Measurements from ENCODE around the gene CERS5. TPM values are rescaled to one million over a fixed set of nuclear protein-coding genes. Genes with fewer than 3 reads are reported as not detected.

The CERS5 gene
- polyA plus RNA-seq, 3 donors: 69.5 to 92.7 (median 75.3) TPM

DNA sequence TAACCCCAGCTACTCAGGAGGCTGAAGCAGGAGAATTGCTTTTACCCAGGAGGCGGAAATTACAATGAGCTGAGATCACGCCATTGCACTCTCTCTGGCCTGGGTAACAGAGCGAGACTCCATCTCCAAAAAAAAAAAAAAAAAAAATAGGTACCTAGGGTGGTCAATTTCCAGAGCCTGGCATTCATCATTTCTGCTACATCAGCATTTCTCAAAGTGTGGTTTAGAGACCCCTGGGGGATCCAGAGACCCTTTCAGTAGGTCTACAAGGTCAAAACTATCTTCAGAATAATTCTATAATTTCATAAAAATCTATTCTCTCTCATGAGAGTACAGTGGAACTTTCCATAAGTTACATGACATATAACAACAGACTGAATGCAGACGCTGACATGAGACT lies 19.9 kb downstream of the CERS5 start:
- DNase-seq: no peak

- DNase-seq: no peak
These were observed 21.7 kb downstream of the CERS5 start for GRCh38 chr12:50145439-50145838.

DNA sequence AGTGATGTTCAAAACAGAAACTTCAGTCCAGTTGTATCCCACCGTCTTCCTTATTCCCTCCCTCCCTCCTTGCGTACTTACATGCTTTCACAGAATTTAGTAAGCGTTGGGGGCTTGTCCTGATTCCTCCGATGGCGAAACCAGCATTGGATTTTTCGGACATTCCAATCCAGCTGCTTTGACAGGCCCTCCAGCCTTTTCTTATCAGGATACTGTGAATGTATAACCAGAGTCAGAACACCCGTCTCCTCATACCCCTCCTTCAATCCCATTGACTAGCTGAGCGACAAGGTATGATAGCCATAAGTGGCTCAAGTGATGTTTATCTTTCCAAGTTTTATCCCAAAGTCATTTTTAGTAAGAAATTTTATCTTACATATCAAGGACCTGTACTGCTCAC lies 24.2 kb downstream of the CERS5 start:
- DNase-seq: no peak

GRCh38 chr12:50132505-50133135 lies 34.5 kb downstream of the CERS5 start:
- no peak for DNase-seq

DNA sequence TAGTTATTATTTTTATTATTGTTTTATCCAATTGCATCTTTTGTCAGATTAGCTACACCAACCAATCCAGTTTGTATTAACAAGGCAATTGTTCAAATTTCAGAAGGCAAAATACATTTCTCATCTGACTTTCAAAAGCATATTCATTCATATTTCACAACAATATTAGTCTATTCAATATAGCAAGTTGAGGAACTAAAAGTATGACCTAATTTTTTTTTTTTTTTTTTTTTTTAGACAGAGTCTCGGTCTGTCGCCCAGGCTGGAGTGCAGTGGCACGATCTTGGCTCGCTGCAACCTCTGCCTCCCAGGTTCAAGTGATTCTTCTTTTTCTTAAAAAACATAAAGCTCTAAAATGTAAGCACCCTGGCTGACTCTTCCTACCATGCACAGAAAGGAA lies 37.9 kb downstream of the CERS5 start:
- DNase-seq: no peak

GRCh38 chr12:50127546-50127945 lies 39.6 kb downstream of the CERS5 start:
- no peak for DNase-seq

DNA sequence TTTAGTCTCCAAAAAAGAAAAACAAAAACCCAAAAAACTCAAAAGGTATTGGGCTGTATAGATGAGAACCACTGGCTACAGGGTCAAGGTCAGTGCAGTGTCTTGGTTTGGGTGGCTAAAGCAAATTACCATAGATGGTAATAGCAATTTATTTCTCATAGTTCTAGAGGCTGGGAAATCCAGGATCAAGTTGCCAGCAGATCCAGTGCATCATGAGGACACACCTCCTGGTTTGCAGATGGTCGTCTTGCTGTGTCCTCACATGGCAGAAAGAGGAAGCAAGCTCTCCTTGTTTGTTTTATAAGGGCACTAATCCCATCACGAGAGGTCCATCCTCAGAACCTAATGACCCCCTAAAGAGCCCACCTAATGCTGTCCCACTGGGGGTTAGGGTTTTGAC lies 44.0 kb downstream of the CERS5 start:
- DNase-seq: no peak

DNA sequence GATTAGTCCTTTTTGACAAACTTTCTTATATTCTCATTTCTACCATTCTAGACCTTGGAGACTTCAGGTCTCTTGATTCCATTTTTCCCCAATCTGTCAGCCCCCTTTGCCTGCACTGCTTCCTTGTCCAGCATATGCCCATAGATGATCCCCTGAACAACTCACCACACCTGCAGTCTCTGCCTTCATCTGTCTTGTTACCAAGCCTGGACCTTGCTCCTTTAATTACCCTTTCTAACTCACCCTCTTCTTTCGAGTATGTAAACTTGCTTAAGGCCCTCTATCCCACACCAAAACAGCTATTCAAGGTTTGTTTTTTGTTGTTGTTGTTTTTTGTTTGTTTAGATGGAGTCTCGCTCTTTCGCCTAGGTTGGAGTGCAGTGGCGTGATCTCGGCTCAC lies 45.5 kb downstream of the CERS5 start:
- no peak for DNase-seq

GRCh38 chr12:50120953-50121352 lies 46.2 kb downstream of the CERS5 start:
- no peak for DNase-seq

DNA sequence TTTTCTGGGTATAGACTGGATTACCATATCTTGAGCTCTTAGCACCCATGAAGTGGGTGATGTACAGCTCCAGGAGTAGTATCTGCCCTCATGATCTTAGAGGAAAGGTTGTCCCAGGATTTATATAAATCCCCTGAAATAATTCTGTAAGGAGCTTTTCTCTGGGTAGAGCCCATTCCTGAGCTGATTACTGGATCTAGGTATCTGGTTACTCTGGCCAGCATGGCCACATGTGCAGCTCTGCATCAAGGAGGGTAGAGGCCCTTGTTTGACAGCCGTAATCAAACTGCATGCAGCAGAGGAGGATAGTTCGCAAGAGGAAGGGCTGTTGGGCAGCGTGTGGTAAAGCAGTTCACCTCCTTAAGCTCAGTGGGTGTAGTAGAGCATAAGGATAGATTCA lies 46.6 kb downstream of the CERS5 start:
- DNase-seq: no peak

DNA sequence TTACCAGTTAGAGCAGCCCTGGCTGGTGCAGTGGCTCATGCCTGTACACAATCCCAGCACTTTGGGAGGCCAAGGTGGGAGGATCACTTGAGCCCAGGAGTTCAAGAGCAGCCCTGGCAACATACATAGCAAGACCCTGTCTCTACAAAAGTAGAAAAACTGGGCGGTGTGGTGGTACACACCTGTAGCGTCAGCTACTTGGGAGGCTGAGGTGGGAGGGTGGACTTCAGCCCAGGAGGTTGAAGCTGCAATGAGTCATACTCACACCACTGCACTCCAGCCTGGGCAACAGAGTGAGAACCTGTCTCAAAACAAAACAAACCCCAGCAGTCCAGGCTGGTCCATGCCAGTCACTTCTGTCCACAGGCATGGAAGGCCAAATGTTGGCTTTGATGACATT lies 47.8 kb downstream of the CERS5 start:
- no peak for DNase-seq

DNA sequence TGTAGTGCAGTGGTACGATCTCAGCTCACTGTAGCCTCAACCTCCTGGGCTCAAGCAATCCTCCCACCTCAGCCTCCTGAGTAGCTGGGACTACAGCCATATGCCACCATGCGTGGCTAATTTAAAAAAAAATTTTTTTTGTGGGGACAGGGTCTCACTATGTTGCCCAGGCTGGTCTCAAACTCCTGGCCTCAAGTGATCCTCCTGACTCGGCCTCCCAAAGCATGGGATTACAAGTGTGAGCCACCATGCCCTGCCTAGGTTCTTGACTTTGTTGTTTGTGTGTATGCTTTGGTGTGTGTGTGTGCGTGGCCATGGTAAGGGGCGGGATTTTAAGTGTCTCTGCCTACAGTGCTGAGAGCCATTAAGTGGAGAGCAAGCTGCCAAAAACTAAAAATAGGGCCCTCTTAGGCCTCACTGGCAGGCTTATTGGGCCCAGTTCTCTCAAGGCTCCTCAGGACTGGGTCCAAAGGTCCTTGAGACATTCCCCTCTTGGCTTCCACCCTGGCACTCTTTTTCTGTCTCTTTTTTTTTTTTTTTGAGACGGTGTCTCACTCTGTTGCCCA lies 50.0 kb downstream of the CERS5 start:
- DNase-seq: no peak

DNA sequence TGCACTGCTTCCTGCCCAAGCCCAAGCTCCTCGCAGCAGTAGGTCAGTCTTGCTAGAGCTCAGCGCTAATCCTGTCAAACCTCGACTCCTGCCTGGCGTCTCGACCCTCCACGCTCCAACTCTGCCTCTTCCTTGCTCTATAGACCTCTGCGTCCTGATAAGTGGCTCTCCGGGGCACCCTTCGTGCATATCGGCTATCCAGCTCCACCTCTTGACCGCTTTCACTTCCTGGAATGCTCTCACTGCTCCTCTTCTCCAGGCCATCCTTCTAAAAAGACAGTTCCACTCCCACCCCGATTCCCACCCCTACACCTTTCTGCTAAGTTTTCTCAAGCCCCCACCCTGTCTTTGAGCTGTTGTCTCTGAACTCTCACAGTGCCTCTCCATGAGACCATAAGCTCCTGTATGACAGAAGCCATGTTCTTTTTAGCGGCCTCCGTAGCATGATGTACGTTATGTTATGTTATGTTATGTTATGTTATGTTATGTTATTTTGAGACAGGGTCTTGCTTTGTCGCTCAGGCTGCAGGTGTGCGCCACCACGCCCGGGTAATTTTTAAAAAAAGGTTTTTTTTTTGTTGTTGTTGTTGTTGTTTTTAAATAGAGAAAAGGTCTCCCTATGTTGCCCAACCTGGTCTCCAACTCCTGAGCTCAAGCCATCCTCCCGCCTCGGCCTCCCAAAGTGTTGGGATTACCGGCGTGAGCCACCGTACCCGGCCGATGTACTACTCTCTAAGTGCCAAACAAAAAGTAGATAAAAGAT lies 54.5 kb downstream of the CERS5 start:
- DNase-seq: peak; percentile 26

- DNase-seq: peak; percentile 99
These were observed 55.3 kb downstream of the CERS5 start, which contains the start of gene COX14 for GRCh38 chr12:50111693-50112455. Gene COX14 (plus strand): TSS chr12:50112236. CDS start chr12:50120044, 7,808 bp downstream.

- DNase-seq: no peak
These were observed 55.8 kb downstream of the CERS5 start for GRCh38 chr12:50111395-50111692.

GRCh38 chr12:50110762-50111351 lies 56.3 kb downstream of the CERS5 start:
- peak; percentile 87 for DNase-seq

DNA sequence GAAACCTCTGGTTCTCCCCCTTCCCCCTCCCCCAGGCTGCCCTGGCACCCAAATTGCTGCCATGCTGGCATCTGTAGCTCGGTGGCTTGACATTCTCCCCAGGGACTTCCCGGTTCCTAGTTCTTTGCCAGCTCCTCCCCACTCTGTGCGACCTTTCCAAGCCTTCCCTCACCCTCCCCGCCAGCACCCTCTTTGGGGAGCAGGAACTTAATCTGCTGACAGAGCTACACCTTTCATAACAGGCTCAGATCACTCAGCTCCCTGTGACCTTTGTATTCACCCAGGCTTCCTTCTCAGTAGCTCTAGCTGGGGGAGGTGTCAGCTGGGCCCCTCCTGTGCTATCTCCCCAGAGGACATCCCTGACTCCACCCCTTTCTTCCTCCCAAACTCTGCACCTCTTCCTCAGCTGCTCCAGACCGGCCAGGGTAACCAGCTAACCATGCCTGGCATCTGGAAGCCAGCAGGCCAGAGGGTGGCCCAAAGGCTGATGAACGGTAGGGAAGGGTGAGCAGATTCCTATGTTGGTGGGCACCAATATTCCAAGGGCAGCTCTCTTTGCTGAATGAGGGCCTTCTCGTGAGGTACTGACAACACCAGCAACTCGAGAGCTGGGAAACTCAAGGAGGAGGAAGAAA lies 56.9 kb downstream of the CERS5 start:
- DNase-seq: no peak

DNA sequence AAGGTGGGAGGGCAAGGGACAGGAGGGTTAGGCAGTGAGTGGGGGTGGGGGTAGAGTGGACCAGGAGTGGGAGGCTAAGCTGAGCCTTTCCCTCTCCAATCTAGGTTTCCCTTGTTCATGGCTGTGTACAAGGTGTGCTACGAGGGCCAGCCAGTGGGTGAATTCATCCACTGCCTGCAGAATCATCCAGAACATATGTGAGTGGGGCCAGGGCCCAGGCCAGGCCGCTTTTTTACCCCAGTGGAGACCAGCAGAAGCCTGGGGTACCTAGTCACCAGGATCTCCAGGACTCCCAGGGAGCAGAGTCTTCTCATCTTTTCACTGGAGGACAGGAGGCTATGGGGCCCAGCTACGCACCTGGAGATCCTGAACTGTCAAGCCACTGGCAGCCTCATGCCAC lies 57.9 kb downstream of the CERS5 start:
- no peak for DNase-seq

DNA sequence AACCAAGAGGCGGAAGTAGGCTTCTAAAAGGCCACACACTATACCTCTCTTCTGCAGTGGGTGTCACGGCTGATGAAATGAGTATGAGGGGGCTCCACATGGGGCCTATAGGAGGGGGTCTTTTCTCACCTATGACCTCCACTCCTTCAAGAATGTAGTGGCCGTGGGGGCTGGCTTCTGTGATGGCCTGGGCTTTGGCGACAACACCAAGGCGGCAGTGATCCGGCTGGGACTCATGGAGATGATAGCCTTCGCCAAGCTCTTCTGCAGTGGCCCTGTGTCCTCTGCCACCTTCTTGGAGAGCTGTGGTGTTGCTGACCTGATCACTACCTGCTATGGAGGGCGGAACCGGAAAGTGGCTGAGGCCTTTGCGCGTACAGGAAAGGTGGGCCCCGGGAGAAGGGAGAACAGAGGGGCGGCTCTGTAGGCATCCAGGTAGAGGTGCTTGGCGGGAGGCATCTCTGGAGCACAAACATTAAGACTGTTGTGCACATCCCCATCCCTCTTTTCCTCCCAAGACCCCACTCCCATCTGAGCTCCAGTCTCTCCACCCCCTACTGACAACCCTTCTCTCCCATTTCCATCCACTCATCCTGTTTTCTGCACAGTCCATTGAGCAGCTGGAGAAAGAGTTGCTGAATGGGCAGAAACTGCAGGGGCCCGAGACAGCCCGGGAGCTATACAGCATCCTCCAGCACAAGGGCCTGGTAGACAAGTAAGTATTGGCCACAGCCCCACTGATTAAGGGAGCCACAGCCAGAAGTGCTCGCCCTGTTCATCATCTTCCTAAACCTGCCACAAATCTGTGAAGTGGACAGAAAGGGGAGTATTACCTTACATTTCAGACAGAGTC lies 59.5 kb downstream of the CERS5 start:
- no peak for DNase-seq

DNA sequence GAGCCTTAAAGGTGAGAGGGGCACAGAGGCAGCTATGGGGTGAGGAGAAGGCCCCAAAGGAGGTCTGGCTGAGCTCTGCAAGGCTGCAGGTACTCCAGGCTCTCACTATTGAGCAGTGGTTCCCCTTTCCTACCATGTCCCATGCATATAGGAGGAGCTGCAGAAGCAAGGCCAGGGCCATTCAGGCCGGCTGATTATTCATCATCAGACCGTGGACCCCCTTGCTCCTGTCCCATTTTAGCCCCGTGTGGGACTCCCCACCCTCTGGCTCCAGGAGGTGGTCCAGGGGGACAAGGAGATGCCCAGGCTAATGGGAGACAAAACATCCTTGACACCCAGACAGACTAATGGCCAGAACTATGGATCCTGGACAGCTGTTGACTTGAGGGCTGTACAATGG lies 60.3 kb downstream of the CERS5 start:
- no peak for DNase-seq

DNA sequence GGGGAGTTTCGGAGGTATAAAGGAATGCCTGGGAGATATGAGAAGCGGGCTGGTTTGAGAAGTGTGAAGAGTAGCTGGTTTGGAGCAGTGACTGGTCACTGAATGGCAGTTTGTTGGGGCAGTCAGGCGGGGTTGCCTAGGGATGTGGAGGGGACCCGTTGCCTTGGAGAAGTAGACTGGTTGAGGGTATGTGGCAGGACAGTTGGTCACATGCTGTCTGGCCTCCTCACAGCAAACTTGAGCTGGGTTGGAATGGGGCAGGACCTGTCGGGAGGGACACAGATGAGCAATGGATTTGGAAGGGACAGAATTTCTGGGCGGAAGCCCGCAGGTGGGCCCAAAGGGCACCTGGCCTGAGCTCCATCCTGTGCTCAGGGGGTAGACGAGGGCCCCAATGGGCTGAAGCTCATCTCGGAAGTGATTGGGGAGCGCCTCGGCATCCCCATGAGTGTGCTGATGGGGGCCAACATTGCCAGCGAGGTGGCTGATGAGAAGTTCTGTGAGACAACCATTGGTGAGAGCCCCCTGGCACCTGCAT lies 61.2 kb downstream of the CERS5 start:
- DNase-seq: no peak
